C4-2B (cell line): ENCODE results near the gene ABHD17A.

ENCODE experiments used
- H3K27ac ChIP-seq: fragments of 450-650 bp; 2 replicates; pipeline ENCODE4 v1.5.1; 2017
- CTCF ChIP-seq: fragments of 450-650 bp; conservative IDR thresholded peaks from 2 replicates; pipeline ENCODE4 v1.5.1; 2017; ENCODE audit warnings: mild to moderate bottlenecking
- ZFX ChIP-seq: fragments of 450-650 bp; IDR thresholded peaks from 2 replicates; pipeline ENCODE4 v1.6.1; 2017

Gene ABHD17A

GRCh38 chr19:1854542-1855039 lies 30.7 kb downstream of the ABHD17A start:
- peak overlapping the region; percentile 51 for H3K27ac ChIP-seq
- no peak for TF ChIP-seq ZFX
- TF ChIP-seq CTCF: no peak

GRCh38 chr19:1854039-1854541 lies 31.2 kb downstream of the ABHD17A start:
- no peak for TF ChIP-seq ZFX
- peak overlapping the region; percentile 51; the same call in 1 of the 2 replicates for H3K27ac ChIP-seq

GRCh38 chr19:1853295-1854038 lies 31.8 kb downstream of the ABHD17A start:
- peak overlapping the region; percentile 51 for H3K27ac ChIP-seq
- TF ChIP-seq ZFX: no peak
- peak; percentile 96 for TF ChIP-seq CTCF

- no peak for TF ChIP-seq CTCF
- TF ChIP-seq ZFX: no peak
- peak overlapping the region; percentile 51; the same call in 1 of the 2 replicates for H3K27ac ChIP-seq
Measured at GRCh38 chr19:1852581-1853128, 32.6 kb downstream of the ABHD17A start.

- no peak overlapping the region for H3K27ac ChIP-seq
Measured at GRCh38 chr19:1851654-1852580, 33.4 kb downstream of the ABHD17A start.

GRCh38 chr19:1850809-1851653 lies 34.3 kb downstream of the ABHD17A start:
- peak; percentile 34 for TF ChIP-seq CTCF
- no peak for TF ChIP-seq ZFX
- no peak overlapping the region for H3K27ac ChIP-seq

More at GRCh38 chr19:1851654-1852580, 33.4 kb downstream of the ABHD17A start:
- TF ChIP-seq ZFX: no peak

- no peak for TF ChIP-seq ZFX
- no peak for TF ChIP-seq CTCF
- no peak overlapping the region for H3K27ac ChIP-seq
Measured at GRCh38 chr19:1849886-1850398, 35.4 kb downstream of the ABHD17A start.
